Spleen (tissue), 13 donors: ENCODE measurements around the gene PRKCA. TPM values are rescaled to one million over a fixed set of nuclear protein-coding genes. Genes with fewer than 3 reads are reported as not detected.
"Not testable (repeated sequence)": the region's sequence is repeated elsewhere in the genome, so short reads cannot be mapped to it uniquely, and the experiment has no call there.

Experiments
- DNase-seq: peaks from one replicate; pipeline ENCODE4 v3.0.0-alpha.2; 2020
- H3K27ac ChIP-seq, 8 donors: fragments of 200-600 bp; sonication (generic) in 7 of 8; 1 replicate in 4 of 8; 2 replicates in 4 of 8; pipeline versions ENCODE4 v1.5.0 to v1.8.0; 2016 to 2021; ENCODE audit warnings: inconsistent platforms in 4 of 8, mild to moderate bottlenecking in 4 of 8, moderate library complexity in 1 of 8
- H3K27me3 ChIP-seq, 7 donors: fragments of 200-600 bp; sonication (generic) in 6 of 7; replicated peaks in 1 of 7; 1 replicate in 4 of 7; 2 replicates in 3 of 7; pipeline versions ENCODE4 v1.5.0 to v1.8.0; 2016 to 2021; ENCODE audit warnings: inconsistent platforms in 3 of 7, mild to moderate bottlenecking in 1 of 7
- H3K36me3 ChIP-seq, 6 donors: fragments of 200-600 bp; sonication (generic) in 5 of 6; 1 replicate in 4 of 6; 2 replicates in 2 of 6; pipeline versions ENCODE4 v1.5.0 to v1.8.0; 2016 to 2021; ENCODE audit warnings: inconsistent platforms in 2 of 6
- H3K4me1 ChIP-seq, 6 donors: fragments of 200-600 bp; sonication (generic) in 5 of 6; 1 replicate in 3 of 6; 2 replicates in 3 of 6; pipeline versions ENCODE4 v1.5.0 to v1.8.0; 2016 to 2021; ENCODE audit warnings: inconsistent platforms in 3 of 6
- H3K4me3 ChIP-seq, 8 donors: fragments of 200-600 bp; sonication (generic) in 7 of 8; 1 replicate in 4 of 8; 2 replicates in 4 of 8; pipeline versions ENCODE4 v1.5.0 to v1.8.0; 2016 to 2021; ENCODE audit warnings: inconsistent platforms in 4 of 8, mild to moderate bottlenecking in 4 of 8, moderate library complexity in 2 of 8
- H3K9me3 ChIP-seq, 8 donors: fragments of 200-600 bp; sonication (generic) in 7 of 8; 1 replicate in 4 of 8; 2 replicates in 4 of 8; pipeline versions ENCODE4 v1.5.0 to v1.8.0; 2016 to 2021; ENCODE audit warnings: inconsistent platforms in 4 of 8
- POLR2A ChIP-seq, 3 donors: fragments of 450-650 bp; IDR thresholded peaks; one replicate each; pipeline ENCODE4 v1.5.1; 2017; ENCODE audit warnings: antibody characterized with exemption in 3 of 3, mild to moderate bottlenecking in 1 of 3
- POLR2AphosphoS5 ChIP-seq, 3 donors: sonication (generic); formaldehyde crosslinking; IDR thresholded peaks; one replicate each; pipeline ENCODE4 v1.5.1; 2017; ENCODE audit warnings: antibody characterized with exemption in 3 of 3
- WGBS, 5 donors: extraction: QIAGEN DNeasy Blood & Tissue Kit in 3 of 5; methylation state at CpG; one replicate each; pipeline versions ENCODE4 v1.1.5 to v1.1.7; 2013 to 2018; 5-methylcytosine and 5-hydroxymethylcytosine counted together
- intact Hi-C: fragments of 100-400 bp; cut with DNase I; formaldehyde crosslinking; loops from one replicate; pipeline ENCODE4 v1.15.0; 2023; ENCODE audit warnings: low total_unique reads
- long read RNA-seq, 2 donors: transcript quantifications; one replicate each; lab custom pipeline, GENCODE V29; 2026
- polyA plus RNA-seq, 3 donors: library from polyadenylated mRNA; stranded (reverse); fragments of 200-250 nt; gene quantifications; one replicate each; pipeline ENCODE4 v1.2.1, GENCODE V29; 2013
- total RNA-seq, 7 donors: library from RNA; depleted of rRNA in 3 of 7; stranded (reverse); fragments of >200 nt in 3 of 7; fragmentation: NEBNext Ultra II Directional in 4 of 7; extraction: Animal tissue kit (Norgen Biotek cat#: 25700) in 4 of 7; gene quantifications; one replicate each; pipeline versions ENCODE4 v1.1.0 to v1.2.1, GENCODE V29; 2016 to 2021
- TF ChIP-seq, protein P1 (sequence below), 11 experiments: fragments of 200-600 bp in 7 of 11; fragments of 450-650 bp in 4 of 11; sonication (generic) in 4 of 11; IDR thresholded peaks in 8 of 11; conservative IDR thresholded peaks in 3 of 11; 1 replicate in 7 of 11; 2 replicates in 4 of 11; pipeline versions ENCODE4 v1.4.0 to v1.8.0; 2016 to 2021; ENCODE audit warnings: antibody characterized with exemption in 11 of 11, inconsistent platforms in 4 of 11, mild to moderate bottlenecking in 1 of 11
- donor health status: healthy with polysubstance abuse.
- donor health status: DM: no; HTN: no; CAD: no; lungs with moderate emphysema.
- donor health status: DM: no; HTN: no; CAD: no.
- donor health status: Bipolar disorder and iron deficiency.
- donor health status: healthy.
- donor health status: DM: no; HTN: no; CAD: no.
- donor health status: DM: yes; HTN: yes; CAD: no.

PRKCA gene
- total RNA-seq (10 to 100 TPM; 18.4 to 59.7 (median 45.8) TPM), polyA plus RNA-seq (1 to 10 TPM; 1.7 to 3.2 (median 1.9) TPM)
- long read RNA-seq, donor 1 = 0 reads
- long read RNA-seq, donor 2 = 0 reads

- Histone ChIP-seq H3K9me3 (no peaks in the 10 kb centered on the region), H3K36me3 (no peaks in the 10 kb centered on the region), H3K27me3 (peaks cover 0 to 34% (median 3%) of the 10 kb centered on the region in 7 donors), H3K4me3 (peak within 1 kb of the TSS; percentile 72 to 92 (median 80)), H3K4me1 (peaks cover 3 to 60% (median 35%) of the 10 kb centered on the region in 6 donors), H3K27ac (peak within 1 kb of the TSS; percentile 53 to 87 (median 73))
- intact Hi-C loops = no loop called here
- 1% methylated on average over 54 to 102 of the region's 117 CpGs for WGBS, 5 donors
- DNase-seq = peak; percentile 93
- TF ChIP-seq, protein P1, sequence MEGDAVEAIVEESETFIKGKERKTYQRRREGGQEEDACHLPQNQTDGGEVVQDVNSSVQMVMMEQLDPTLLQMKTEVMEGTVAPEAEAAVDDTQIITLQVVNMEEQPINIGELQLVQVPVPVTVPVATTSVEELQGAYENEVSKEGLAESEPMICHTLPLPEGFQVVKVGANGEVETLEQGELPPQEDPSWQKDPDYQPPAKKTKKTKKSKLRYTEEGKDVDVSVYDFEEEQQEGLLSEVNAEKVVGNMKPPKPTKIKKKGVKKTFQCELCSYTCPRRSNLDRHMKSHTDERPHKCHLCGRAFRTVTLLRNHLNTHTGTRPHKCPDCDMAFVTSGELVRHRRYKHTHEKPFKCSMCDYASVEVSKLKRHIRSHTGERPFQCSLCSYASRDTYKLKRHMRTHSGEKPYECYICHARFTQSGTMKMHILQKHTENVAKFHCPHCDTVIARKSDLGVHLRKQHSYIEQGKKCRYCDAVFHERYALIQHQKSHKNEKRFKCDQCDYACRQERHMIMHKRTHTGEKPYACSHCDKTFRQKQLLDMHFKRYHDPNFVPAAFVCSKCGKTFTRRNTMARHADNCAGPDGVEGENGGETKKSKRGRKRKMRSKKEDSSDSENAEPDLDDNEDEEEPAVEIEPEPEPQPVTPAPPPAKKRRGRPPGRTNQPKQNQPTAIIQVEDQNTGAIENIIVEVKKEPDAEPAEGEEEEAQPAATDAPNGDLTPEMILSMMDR (IDR thresholded peaks at IDR 0.05 in 8 of 11, conservative IDR thresholded peaks at IDR 0.05 in 3 of 11) = no peak
- TF ChIP-seq POLR2A (IDR thresholded peaks at IDR 0.05) (peak in 1 of 3 donors; percentile 60), POLR2AphosphoS5 (IDR thresholded peaks at IDR 0.05) (peak; percentile 53 to 79 (median 79))
These were observed at the start of gene PRKCA for GRCh38 chr17:66301864-66302741. PRKCA (plus strand) TSS chr17:66302613.

- H3K4me1 ChIP-seq = peaks cover 0 to 15% (median 4%) of the 10 kb centered on the region in 6 donors
- 72 to 86% (median 83%) methylated on average over 8 of the region's 8 CpGs for WGBS, 5 donors
- intact Hi-C loops, H3K4me3 ChIP-seq, H3K36me3 ChIP-seq, DNase-seq, H3K27ac ChIP-seq, H3K9me3 ChIP-seq, H3K27me3 ChIP-seq: not testable (repeated sequence)
These were observed 49.0 kb upstream of the PRKCA start for GRCh38 chr17:66253458-66253857.

GRCh38 chr17:66255112-66255511 lies 47.3 kb upstream of the PRKCA start:
- intact Hi-C loops = loop anchor here (2.0 to 5.0 kb wide), 2 partner anchors 312 to 418 kb away; no protein-coding TSS in a partner anchor
- H3K36me3 ChIP-seq = no peaks in the 10 kb centered on the region
- H3K4me3 ChIP-seq = no peak overlapping the region
- H3K9me3 ChIP-seq = no peaks in the 10 kb centered on the region
- peaks cover 0 to 15% (median 4%) of the 10 kb centered on the region in 6 donors for H3K4me1 ChIP-seq
- no peak for DNase-seq
- TF ChIP-seq, protein P1 (IDR thresholded peaks at IDR 0.05 in 8 of 11, conservative IDR thresholded peaks at IDR 0.05 in 3 of 11) = peak; percentile 43 to 78 (median 74)
- no peak for TF ChIP-seq POLR2A (IDR thresholded peaks at IDR 0.05)
- no peaks in the 10 kb centered on the region for H3K27me3 ChIP-seq
- no peak overlapping the region for H3K27ac ChIP-seq
- WGBS, 5 donors = 21 to 29% (median 25%) methylated on average over 4 of the region's 4 CpGs

DNA sequence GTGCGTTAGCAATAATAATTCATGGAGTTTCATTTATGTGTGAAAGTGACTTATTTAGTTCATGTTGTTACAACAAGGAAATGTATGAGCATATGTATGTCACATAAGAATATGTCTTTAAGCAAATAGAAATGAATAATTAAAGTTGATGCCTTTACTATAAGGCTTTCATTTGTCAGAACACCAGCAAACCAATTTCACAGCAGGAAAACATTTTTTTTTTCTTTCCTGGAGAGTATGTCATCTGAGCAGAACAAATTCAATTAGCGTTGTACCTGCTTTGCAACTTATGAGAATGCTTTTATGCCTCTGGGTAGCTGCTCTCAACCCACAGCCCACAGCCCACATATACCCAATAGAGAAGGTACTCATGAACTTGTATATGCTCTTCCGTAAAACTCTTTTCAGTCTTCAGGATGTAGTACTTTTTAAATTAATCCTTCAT lies 46.9 kb upstream of the PRKCA start:
- H3K27me3 ChIP-seq = no peaks in the 10 kb centered on the region
- no peaks in the 10 kb centered on the region for H3K9me3 ChIP-seq
- H3K4me3 ChIP-seq = no peak overlapping the region
- TF ChIP-seq, protein P1 (IDR thresholded peaks at IDR 0.05 in 8 of 11, conservative IDR thresholded peaks at IDR 0.05 in 3 of 11) = no peak
- TF ChIP-seq POLR2AphosphoS5 (IDR thresholded peaks at IDR 0.05) = no peak
- TF ChIP-seq POLR2A (IDR thresholded peaks at IDR 0.05) = no peak
- WGBS, 5 donors = 71 to 77% (median 73%) methylated on average over 3 of the region's 3 CpGs
- intact Hi-C loops = loop anchor here (2.0 to 5.0 kb wide), 2 partner anchors 312 to 417 kb away; no protein-coding TSS in a partner anchor
- H3K36me3 ChIP-seq = no peaks in the 10 kb centered on the region
- peaks cover 0 to 15% (median 4%) of the 10 kb centered on the region in 6 donors for H3K4me1 ChIP-seq
- DNase-seq = no peak
- H3K27ac ChIP-seq = no peak overlapping the region
